HG02870 (cell line): Measurements from ENCODE around the gene JMJD4.

ENCODE experiments used
- ATAC-seq: cut with Tn5 transposase; IDR thresholded peaks from one replicate; pipeline ENCODE4 v1.9.1; 2021; ENCODE audit warnings: mild to moderate bottlenecking, moderate library complexity; ENCODE audit not compliant: unreplicated experiment

The JMJD4 gene, protein sequence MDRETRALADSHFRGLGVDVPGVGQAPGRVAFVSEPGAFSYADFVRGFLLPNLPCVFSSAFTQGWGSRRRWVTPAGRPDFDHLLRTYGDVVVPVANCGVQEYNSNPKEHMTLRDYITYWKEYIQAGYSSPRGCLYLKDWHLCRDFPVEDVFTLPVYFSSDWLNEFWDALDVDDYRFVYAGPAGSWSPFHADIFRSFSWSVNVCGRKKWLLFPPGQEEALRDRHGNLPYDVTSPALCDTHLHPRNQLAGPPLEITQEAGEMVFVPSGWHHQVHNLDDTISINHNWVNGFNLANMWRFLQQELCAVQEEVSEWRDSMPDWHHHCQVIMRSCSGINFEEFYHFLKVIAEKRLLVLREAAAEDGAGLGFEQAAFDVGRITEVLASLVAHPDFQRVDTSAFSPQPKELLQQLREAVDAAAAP

GRCh38 chr1:227734856-227735538 is at the start of gene JMJD4, which contains the start of gene SNAP47:
Gene JMJD4, minus strand, starts transcription at chr1:227735302. Its CDS starts 29 bp downstream, at chr1:227735273.
Gene SNAP47, plus strand, starts transcription at chr1:227735435. Its CDS starts 12,302 bp downstream, at chr1:227747737.
- ATAC-seq: peak; percentile 89

GRCh38 chr1:227782226-227782625 is 47.1 kb upstream of the JMJD4 start:
- ATAC-seq: no peak

DNA sequence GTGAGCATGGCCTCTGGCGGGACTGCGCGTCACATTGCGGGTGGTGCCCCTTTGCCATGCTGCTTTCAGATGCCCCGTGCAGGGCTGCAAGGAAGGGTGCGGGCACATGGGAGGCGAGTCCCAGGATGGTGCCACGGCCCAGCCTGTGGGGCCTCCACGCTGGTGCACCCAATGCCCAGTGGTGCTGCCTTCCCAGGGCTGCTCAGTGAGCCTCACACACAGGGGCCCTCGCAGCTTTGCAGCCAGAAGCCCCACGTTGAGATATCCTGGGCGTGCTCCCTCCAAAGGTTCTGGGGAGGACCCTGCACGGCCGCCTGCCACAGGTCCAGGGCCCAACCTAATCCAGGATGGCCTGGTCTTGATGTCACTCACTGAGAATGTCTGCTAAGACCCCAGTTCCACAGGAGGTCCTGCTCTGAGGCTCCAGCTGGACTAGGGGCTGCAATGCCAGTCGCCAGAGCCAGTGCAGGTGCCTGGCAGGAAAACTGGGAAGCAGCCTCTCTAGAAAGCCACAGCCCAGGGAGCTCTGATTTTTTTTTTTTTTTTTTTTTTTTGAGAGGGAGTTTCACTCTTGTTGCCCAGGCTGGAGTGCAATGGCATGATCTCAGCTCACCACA is 46.3 kb upstream of the JMJD4 start:
- no peak for ATAC-seq

DNA sequence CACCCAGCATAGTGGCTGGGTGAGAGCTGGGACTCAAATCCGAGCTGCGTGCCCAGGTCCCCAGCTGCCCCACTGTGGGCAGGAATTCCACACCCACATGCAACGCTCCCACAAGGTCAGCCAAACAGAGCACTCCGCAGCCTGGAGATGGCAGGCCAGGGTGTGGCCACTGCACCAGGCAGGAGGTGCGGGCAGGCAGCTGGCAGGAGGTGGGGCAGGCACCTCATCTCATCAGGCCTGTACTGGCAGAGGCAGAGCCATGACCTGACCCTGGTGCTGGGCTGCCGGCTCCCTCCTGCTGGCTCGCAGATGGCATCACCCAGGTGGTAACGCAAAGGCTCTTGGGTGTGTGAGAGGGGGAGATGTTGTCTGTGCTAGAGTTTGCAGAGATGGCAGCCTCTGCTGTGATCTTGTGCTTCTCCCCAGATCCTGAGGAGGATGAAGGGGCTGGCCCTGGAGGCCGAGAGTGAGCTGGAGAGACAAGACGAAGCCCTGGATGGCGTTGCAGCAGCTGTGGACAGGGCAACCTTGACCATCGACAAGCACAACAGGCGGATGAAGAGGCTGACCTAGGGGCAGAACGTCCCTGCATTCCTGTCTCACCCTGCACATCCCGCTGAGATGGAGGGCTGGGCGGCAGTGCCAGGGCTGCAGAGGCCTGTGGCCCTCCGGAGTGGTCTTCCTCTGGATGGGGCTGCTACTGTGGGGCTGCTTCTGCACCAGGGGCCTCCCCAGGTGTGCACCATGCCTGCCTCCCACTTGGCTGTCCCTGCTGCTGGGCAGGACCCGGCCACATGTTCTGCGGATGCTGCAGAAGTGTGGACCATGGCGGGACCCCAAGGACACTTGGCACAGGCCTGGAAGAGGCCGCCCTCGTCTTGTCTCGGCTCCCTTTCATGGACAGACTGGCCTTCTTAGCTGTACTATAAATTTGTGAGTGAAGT is 45.3 kb upstream of the JMJD4 start:
- no peak for ATAC-seq

- no peak for ATAC-seq
Measured at GRCh38 chr1:227779685-227780084, 44.6 kb upstream of the JMJD4 start.

DNA sequence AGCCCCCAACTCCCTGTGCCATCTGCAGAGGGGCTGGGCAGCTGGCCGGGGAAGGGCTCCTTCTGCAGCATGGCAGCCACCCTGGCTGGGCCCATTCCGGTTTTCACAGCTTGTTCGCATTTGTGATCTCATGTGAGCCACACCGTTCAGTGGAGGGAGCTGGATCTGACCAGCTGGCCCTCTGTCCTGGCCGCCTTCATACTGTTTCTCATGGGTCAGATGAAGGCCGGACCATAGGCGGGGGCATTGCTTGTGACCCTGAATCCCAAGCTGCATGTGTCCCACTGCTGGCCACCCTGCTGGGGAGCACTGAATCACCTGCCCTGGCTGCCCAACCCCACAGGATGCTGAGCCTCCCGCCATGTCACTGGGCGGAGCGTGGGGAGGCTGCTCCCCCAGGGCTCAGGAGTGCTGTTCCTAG is 43.9 kb upstream of the JMJD4 start:
- no peak for ATAC-seq

DNA sequence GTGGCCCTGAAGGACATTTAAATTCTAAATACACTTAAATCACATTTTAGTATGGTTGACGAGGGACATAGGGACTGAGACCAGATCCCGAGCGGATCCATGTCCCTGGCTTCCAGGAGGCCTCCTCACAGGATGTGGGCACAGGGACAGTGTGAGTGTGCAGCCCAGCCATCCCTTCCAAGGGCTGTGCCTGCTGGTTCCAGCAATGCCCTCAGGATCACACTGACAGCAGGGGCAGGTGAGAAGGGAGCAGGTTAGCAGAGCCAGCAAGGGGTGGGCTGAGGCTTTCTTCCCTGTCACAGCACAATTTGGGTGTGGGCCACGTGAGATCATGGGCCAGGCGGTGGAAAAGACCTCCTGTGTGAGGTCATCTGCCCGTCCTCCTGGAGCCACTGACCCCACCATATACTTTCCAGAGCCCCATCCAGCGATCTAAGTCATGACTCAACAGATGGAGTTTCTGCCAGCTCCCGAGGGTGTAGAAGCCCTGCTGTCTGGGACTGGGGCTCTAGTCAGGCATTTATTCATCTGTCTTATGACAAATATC is 43.4 kb upstream of the JMJD4 start:
- no peak for ATAC-seq

- ATAC-seq: no peak
Measured at GRCh38 chr1:227777646-227778045, 42.5 kb upstream of the JMJD4 start.

- ATAC-seq: no peak
Measured at GRCh38 chr1:227777156-227777555, 42.1 kb upstream of the JMJD4 start.

- ATAC-seq: no peak
Measured at GRCh38 chr1:227776331-227776771, 41.2 kb upstream of the JMJD4 start.

DNA sequence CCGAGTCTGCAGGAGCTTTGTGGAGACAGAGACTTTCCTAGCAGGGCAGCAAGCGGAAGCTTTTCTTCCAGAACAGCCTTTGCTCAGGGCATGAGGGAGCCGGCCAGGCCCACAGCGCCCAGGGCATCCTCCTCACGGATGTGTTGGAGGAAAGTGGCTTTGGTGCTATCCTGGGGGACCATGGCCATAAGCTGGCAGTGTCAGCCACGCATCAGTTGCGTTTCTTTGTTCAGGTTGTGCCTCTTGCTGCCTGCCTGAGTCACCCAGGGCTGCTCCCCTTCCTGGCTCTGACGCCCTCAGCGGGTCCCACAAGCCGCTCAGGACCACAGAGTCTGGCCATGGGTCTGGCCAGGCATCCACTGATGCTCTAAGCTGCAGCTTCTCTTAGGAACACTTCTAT is 40.7 kb upstream of the JMJD4 start:
- no peak for ATAC-seq

DNA sequence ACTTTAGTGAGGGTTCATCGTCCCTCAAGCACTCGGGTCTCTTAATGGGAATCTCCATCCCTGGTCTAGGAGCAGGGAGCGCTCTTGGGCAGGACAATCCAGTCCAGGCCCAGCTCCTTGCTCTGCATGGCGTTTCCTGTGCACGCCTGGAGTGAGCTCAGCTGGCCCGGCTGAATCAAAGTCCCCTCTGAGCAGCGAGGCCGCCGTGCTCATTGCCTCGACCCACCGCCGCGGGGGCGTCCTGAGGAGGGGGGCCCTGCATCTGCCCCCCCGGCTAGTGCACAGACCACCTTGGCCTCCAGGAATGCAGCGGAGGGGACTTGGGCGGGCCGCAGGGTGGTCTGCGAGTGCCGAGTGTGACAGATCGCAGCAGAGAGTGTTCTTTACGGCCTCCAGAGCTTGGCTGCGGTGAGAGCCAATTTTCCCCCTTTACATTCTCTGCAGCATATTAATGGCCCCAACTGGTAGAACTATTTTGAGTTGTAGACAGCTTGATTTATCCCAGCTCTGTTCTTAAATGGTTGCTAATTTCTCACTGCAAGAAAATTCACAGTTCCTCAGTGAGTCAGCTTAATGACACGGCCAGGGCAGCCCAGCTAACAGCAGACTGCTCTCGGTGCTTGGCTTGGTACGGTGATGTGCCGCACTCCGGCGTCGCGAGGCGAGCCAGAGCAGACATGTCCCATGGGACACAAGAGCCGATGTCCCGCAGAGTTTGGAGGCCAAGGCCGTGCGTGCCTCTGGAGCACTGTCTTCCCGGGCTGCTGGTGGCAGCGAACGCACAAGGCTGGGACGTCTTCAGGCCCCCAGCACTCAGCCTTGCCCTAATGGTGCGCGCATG is 39.9 kb upstream of the JMJD4 start:
- no peak for ATAC-seq

- ATAC-seq: no peak
Measured at GRCh38 chr1:227774051-227774731, 39.1 kb upstream of the JMJD4 start.

- ATAC-seq: no peak
Measured at GRCh38 chr1:227773558-227773957, 38.5 kb upstream of the JMJD4 start.

GRCh38 chr1:227771771-227772170 is 36.7 kb upstream of the JMJD4 start:
- ATAC-seq: no peak

GRCh38 chr1:227771326-227771725 is 36.2 kb upstream of the JMJD4 start:
- ATAC-seq: no peak

GRCh38 chr1:227770812-227771211 is 35.7 kb upstream of the JMJD4 start:
- no peak for ATAC-seq

GRCh38 chr1:227769936-227770494 is 34.9 kb upstream of the JMJD4 start:
- ATAC-seq: no peak
